ENCODE results near the gene AIPL1. TPM values are rescaled to one million over a fixed set of nuclear protein-coding genes. Genes with fewer than 3 reads are reported as not detected.
A peak's percentile ranks its signal among the peaks of the same experiment; 100 is the strongest.

The AIPL1 gene
- total RNA-seq, 3 donors from 2014 or later (not counting 1 experiment from before 2014, with no cell fraction given) = not detected

GRCh38 chr17:6380915-6381438 lies 53.9 kb downstream of the AIPL1 start:
- DNase-seq = no peak
- Mint-ChIP-seq H3K27me3 (ENCODE audit: low read depth in 2 of 2) (peaks cover 8 to 16% of the 10 kb centered on the region in 2 donors), H3K27ac (no peak overlapping the region), H3K4me3 (no peak overlapping the region), H3K4me1 (no peaks in the 10 kb centered on the region), H3K36me3 (no peaks in the 10 kb centered on the region), H3K9me3 (peaks cover 0 to 2% of the 10 kb centered on the region in 2 donors)
- WGBS (ENCODE audit: insufficient coverage) = 87% methylated on average over 3 of the region's 6 CpGs
- Histone ChIP-seq H3K4me3 (ENCODE audit: low read length) (no peak overlapping the region), H3K27me3 (ENCODE audit: control insufficient read depth, insufficient read depth, low read length) (no peaks in the 10 kb centered on the region), H3K27ac (ENCODE audit: low read length) (no peak overlapping the region), H3K36me3 (ENCODE audit: control insufficient read depth, insufficient read depth, low read length) (no peaks in the 10 kb centered on the region), H3K9me3 (ENCODE audit: control insufficient read depth, insufficient read depth, low read length) (no peaks in the 10 kb centered on the region), H3K4me1 (ENCODE audit: control insufficient read depth, insufficient read depth, low read length) (no peaks in the 10 kb centered on the region)
- no peak for ATAC-seq
- no peak for TF ChIP-seq CTCF (IDR thresholded peaks at IDR 0.05)
- intact Hi-C loops (cut with micrococcal nuclease) = no loop called here

- Histone ChIP-seq H3K9me3 (ENCODE audit: control insufficient read depth, insufficient read depth, low read length) (no peaks in the 10 kb centered on the region), H3K4me1 (ENCODE audit: control insufficient read depth, insufficient read depth, low read length) (no peaks in the 10 kb centered on the region), H3K27me3 (ENCODE audit: control insufficient read depth, insufficient read depth, low read length) (peaks cover 3% of the 10 kb centered on the region), H3K27ac (ENCODE audit: low read length) (no peak overlapping the region), H3K36me3 (ENCODE audit: control insufficient read depth, insufficient read depth, low read length) (no peaks in the 10 kb centered on the region), H3K4me3 (ENCODE audit: low read length) (no peak overlapping the region)
- no peak for ATAC-seq
- no peaks in the 10 kb centered on the region for H3K36me3 Mint-ChIP-seq
- no peak overlapping the region for H3K27ac Mint-ChIP-seq
- 64% methylated on average over 2 of the region's 3 CpGs for WGBS (ENCODE audit: insufficient coverage)
- no peak for DNase-seq
- peaks cover 0 to 2% of the 10 kb centered on the region in 2 donors for H3K9me3 Mint-ChIP-seq
- no peak overlapping the region for H3K4me3 Mint-ChIP-seq
- peaks cover 17 to 18% of the 10 kb centered on the region in 2 donors for H3K27me3 Mint-ChIP-seq (ENCODE audit: low read depth in 2 of 2)
- intact Hi-C loops (cut with micrococcal nuclease) = no loop called here
- H3K4me1 Mint-ChIP-seq = no peaks in the 10 kb centered on the region
- no peak for TF ChIP-seq CTCF (IDR thresholded peaks at IDR 0.05)
Measured at GRCh38 chr17:6377906-6378305, 57.0 kb downstream of the AIPL1 start.

GRCh38 chr17:6376931-6377361 lies 58.0 kb downstream of the AIPL1 start:
- ATAC-seq (no peak), DNase-seq (no peak)
- Mint-ChIP-seq H3K27me3 (ENCODE audit: low read depth in 2 of 2) (peaks cover 16 to 18% of the 10 kb centered on the region in 2 donors), H3K4me3 (no peak overlapping the region), H3K9me3 (peaks cover 0 to 2% of the 10 kb centered on the region in 2 donors), H3K36me3 (no peaks in the 10 kb centered on the region), H3K4me1 (no peaks in the 10 kb centered on the region), H3K27ac (no peak overlapping the region)
- intact Hi-C loops (cut with micrococcal nuclease) = no loop called here
- Histone ChIP-seq H3K27me3 (ENCODE audit: control insufficient read depth, insufficient read depth, low read length) (peaks cover 3% of the 10 kb centered on the region), H3K4me1 (ENCODE audit: control insufficient read depth, insufficient read depth, low read length) (no peaks in the 10 kb centered on the region), H3K36me3 (ENCODE audit: control insufficient read depth, insufficient read depth, low read length) (no peaks in the 10 kb centered on the region), H3K27ac (ENCODE audit: low read length) (no peak overlapping the region), H3K9me3 (ENCODE audit: control insufficient read depth, insufficient read depth, low read length) (no peaks in the 10 kb centered on the region), H3K4me3 (ENCODE audit: low read length) (no peak overlapping the region)
- 62% methylated on average over 11 of the region's 11 CpGs for WGBS (ENCODE audit: insufficient coverage)
- no peak for TF ChIP-seq CTCF (IDR thresholded peaks at IDR 0.05)

GRCh38 chr17:6374761-6375312 lies 60.1 kb downstream of the AIPL1 start:
- TF ChIP-seq CTCF (IDR thresholded peaks at IDR 0.05) = no peak
- Histone ChIP-seq H3K36me3 (ENCODE audit: control insufficient read depth, insufficient read depth, low read length) (no peaks in the 10 kb centered on the region), H3K4me3 (ENCODE audit: low read length) (no peak overlapping the region), H3K27me3 (ENCODE audit: control insufficient read depth, insufficient read depth, low read length) (peaks cover 3% of the 10 kb centered on the region), H3K9me3 (ENCODE audit: control insufficient read depth, insufficient read depth, low read length) (no peaks in the 10 kb centered on the region), H3K27ac (ENCODE audit: low read length) (no peak overlapping the region), H3K4me1 (ENCODE audit: control insufficient read depth, insufficient read depth, low read length) (no peaks in the 10 kb centered on the region)
- H3K27me3 Mint-ChIP-seq (ENCODE audit: low read depth in 2 of 2) = peaks cover 14 to 28% of the 10 kb centered on the region in 2 donors
- no peaks in the 10 kb centered on the region for H3K4me1 Mint-ChIP-seq
- WGBS (ENCODE audit: insufficient coverage) = 14% methylated on average over 14 of the region's 14 CpGs
- H3K4me3 Mint-ChIP-seq = no peak overlapping the region
- no peaks in the 10 kb centered on the region for H3K36me3 Mint-ChIP-seq
- ATAC-seq (peak in 1 of 3 donors; percentile 23), DNase-seq (no peak)
- H3K9me3 Mint-ChIP-seq = peaks cover 0 to 2% of the 10 kb centered on the region in 2 donors
- no peak overlapping the region for H3K27ac Mint-ChIP-seq
- intact Hi-C loops (cut with micrococcal nuclease) = no loop called here

All from natural killer cell (primary cell).